CD4-positive, alpha-beta T cell treated with Interleukin-17A for 4 hours (primary cell): ENCODE results near the gene CMTM7.

Experiments used
- DNase-seq: peaks from one replicate; pipeline ENCODE4 v3.0.0-alpha.2; 2020; ENCODE audit warnings: mixed read lengths

Gene CMTM7, protein sequence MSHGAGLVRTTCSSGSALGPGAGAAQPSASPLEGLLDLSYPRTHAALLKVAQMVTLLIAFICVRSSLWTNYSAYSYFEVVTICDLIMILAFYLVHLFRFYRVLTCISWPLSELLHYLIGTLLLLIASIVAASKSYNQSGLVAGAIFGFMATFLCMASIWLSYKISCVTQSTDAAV

GRCh38 chr3:32391643-32392535 lies at the start of gene CMTM7:
Gene CMTM7 (plus strand): TSS chr3:32391853. CDS start chr3:32391907, 54 bp downstream.
- peak; percentile 74 for DNase-seq

DNA sequence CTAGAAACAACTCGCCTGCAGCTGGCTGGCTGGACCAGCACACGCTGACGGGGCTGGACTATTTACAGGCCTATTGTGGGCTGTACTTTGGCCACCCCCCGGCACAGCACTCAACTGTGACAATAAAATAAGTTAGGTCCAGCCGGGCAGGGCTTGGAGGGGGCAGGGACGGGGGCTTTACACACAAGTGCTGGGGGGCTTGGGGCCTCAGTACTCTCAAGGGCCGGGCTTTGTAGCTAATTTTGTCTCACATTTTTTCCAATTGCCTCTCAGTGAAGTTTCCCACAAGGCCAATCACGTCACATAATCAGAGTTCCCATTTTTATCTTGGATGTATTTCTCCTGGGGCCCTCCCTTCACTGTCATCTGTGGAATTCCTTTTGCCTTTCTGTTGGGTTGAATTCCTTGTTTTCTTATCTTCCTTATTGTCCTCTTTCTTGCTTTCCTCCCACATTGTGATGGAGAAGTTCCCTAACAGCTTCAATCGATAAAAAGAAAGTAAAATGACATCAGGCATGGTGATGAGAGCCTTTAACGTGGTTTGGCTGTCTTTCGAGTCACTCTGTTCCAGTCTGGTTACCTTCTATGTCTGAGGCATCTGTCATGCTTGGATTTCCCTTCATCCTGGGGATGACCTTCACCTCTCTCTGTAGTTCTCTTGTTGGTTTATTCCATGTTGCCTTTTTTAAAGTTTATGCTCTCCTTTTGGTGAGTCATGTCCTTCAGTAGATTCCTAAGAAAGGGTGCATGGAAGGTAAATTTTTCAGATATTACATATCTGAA lies 44.1 kb upstream of the CMTM7 start:
- no peak for DNase-seq

DNA sequence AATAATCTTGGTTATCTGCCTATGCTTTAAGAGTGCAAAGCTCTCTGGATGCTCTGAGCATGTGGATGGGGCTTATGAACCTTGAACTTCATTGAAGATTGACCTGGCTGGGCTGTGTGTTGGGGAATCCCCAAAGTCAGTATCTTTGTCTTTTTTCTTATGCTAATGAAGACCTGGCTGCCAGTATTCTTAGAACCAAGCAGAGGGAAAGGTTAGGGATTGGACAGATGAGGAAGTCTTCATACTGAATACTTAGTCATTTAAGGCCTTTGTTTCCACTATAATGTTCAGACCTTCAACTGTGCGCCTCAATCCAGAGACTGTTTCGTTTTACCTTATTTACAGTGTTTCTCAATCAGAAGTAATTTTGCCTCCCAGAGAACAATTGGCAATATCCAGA lies 42.5 kb upstream of the CMTM7 start:
- no peak for DNase-seq

- DNase-seq = no peak
These were observed 39.1 kb upstream of the CMTM7 start for GRCh38 chr3:32352563-32352962.

GRCh38 chr3:32353351-32353750 lies 38.3 kb upstream of the CMTM7 start:
- DNase-seq = no peak

DNA sequence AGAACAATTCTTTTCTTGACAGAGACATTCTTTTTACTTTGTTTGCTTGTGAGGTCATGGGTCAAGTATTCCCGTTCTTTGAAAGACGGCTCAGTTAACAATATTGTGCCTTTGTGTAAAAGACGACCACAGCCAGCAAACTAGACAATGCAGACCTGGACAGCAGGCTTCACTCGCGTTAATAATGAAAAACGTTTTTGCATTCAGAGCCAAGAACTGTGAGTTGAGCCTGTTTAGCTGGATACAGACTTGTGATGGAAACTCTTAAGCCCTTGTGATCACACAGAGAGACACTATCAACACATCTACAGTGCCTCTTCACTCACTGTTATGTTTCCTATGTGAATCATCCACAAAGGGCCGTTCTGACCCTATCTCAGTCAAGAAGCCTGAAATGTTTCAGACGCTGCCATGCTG lies 37.3 kb upstream of the CMTM7 start:
- no peak for DNase-seq

GRCh38 chr3:32355751-32356291 lies 35.8 kb upstream of the CMTM7 start:
- no peak for DNase-seq

DNA sequence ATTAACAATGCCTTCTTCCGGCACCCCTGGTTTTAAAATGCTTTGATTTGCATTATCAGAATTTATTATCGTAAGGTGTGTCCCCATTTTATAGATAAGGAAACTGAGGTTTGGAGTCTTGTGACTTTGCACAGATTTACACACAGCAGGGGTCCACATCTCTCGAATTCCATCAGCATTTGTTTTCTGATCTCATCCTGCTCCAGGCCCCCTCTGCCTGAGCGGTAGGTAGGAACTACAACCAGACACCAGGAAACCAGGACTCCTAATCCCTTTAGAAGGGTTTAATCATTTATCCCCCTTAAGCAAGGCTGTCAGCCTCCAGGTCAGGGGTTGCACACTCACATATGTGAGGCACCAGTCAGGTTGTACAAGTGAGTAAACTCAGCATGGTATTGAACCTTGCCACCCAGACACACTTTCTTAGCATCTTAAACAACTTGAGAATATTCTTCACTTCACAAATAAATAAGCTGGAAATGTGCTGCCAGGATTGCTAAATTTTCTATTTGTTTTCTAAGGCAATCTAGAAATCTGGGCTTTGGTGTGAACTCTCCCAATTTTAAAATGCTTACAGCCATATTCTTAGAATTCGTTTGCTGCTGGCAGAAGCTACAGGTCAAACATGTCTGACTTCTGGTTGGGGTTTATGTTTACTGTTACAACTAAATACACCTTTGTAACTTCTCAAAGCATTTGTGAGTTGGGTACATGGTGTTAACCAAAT lies 31.7 kb upstream of the CMTM7 start:
- DNase-seq = no peak

DNA sequence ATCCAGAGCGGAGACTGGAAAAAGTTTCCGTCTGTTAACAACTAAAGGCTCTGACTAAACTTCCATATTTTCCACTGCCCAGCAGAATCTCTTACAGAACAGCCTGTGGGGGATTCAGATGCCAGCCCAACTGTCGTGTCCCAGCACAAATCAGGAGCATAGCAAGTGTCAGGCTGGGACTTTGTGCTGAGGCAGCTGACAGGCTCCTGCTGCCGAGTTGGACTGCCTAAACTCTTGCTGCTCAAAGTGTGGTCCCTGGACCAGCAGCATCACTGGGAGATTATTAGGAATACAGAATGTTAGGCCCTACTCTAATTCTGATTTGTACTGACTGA lies 31.2 kb upstream of the CMTM7 start:
- DNase-seq = no peak

- DNase-seq = no peak
These were observed 24.8 kb upstream of the CMTM7 start for GRCh38 chr3:32366638-32367397.

GRCh38 chr3:32367442-32367841 lies 24.2 kb upstream of the CMTM7 start:
- DNase-seq = no peak

DNA sequence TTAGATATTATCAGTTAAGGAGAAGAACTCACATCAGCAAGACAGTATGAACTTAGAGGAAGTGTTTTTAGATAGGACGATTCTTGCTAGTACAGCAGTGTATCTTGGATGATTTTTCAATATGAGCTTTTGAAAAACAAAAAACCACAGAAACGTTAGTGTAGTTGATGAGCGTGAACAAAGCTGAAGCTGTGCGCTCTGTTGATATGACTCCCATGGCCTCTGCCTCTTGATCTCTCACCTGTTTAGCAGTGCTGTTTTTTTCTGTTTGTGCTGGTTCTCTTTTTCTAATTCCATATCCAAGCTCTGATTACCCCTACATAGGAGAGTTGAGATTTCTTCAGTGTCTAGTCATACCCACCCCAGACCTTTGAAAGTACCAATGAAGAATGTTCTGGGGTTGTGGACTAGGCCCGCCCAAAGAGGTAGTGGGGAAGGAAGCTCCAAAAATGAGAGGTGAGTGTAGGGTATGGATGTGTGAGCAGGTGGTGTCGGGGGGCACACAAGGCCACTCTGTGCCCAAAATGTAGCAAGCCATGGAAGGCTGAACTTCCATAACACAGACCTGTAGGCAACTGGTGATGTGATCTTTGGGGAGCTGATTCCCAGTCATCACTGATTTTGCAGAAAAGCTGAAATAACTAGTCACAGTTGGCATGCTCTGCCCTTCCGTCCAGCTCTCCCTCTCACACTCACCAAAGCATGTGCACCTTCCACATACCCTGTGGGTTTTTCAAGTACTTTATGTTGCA lies 20.0 kb upstream of the CMTM7 start:
- DNase-seq = peak; percentile 58

DNA sequence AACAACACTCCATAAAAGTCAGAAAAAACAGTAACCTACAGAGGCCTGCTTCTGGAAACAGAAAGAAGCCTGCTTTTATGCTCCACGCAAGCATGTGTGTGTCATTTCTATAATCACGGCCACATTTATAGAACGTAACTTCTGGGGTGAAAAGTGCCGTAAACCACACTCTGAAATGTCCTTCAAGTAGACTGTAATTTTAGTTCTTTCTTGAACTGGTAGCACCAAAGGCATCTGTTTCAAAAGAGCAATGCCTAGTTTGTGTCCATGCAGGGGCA lies 19.5 kb upstream of the CMTM7 start:
- no peak for DNase-seq

- no peak for DNase-seq
These were observed 18.4 kb upstream of the CMTM7 start for GRCh38 chr3:32373276-32373675.

DNA sequence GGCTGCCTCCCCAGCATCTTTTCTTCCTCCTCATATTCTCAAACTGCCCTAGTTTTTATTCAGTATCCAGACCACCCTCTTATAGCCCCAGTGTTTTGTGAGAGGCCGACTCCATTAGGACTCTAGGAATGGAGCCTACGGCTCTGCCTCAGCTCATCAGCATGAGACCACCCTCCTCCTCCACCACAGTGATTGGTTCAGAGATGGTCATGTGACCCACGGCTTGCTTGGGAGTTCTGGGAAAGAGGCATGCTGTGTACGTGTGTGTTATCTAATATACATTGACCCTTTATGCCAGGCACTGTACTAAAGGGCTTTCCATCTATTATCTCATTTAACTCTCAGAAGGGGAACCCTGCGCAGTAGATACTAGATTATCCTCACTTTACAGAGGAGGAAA lies 17.8 kb upstream of the CMTM7 start:
- no peak for DNase-seq

DNA sequence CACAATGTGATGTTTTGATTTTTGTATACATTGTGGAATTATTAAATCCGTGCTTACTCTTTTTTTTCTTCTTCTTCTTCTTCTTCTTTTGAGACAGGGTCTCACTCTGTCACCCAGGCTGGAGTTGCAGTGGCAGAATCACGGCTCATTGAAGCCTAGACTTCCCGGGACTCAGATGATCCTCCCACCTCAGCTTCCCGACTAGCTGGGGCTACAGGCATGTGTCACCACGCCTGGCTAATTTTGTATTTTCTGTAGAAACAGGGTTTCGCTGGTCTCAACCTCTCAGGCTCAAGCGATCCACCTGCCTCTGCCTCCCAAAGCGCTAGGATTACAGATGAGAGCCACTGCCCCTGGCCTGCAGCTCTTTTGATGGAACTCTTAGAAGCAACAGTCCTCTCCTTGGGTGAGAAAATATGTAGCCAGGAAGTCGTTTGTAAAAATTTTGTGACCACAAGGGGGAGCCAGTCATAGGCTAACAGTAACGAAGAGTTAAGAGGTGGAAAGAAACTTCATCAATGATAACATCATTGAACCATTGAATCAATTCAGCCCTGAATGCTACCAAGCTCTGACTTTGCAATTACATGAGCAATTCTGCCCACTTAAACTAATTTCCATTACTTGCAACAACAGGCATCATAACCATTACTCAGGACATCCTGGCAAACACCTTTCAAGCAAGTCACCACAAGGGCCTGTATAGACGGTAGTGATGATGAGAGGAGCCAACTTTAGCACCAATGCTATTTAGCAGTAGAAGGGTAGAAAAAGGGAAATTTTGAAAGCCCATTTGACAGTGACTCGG lies 16.7 kb upstream of the CMTM7 start:
- DNase-seq = peak; percentile 81

DNA sequence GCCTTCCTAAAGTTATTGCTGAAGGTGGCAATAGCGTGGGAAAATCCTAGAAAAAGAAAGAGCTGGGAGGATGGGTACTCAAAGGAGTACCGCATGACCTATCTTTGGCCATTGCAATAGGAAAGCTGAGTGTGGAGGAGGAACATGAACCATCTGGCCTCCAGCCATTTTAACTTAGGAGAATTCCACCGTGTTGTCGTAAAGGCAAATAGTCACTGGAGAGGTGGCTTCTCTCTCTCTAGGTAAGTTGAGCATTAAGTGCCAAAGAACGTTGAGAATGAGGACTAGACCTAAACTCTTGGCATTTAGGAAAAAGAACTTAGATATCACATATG lies 16.1 kb upstream of the CMTM7 start:
- DNase-seq = no peak

DNA sequence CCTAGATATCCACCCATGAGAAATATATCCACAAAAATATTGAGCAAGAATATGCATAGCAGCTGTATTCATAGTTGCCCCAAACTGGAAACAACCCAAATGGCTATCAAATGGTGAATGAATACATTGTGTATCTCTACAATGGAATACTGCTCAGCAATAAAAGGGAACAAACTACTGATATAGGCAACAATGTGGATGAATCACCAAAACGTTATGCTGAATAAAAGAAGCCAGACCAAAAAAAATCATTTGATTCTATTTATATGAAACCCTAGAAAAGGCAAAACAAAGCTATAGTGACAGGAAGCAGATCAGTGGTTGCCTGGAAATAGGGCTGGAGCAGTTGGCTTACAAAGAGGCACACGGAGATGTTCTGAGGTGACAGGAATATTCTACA lies 15.5 kb upstream of the CMTM7 start:
- DNase-seq = no peak

- DNase-seq = no peak
These were observed 11.7 kb upstream of the CMTM7 start for GRCh38 chr3:32379831-32380500.

DNA sequence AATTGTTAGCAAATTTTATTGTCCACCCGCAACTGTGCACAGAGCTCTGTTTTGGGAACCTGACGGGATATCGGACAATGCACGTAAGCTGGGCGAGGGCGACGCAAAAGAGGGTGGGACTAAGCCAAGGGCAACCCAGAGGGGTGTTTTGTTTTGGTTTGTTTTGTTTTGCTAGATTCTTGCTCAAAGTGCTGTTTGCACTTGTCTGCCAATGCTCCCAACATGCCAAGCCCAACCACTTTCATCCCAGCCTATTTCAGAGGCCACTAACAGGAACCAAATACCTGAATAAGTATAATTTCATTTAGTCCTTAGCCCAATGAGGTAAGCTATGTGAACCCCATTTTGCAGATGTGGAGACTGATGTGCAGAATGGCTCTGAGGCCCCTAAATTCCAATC lies 9.7 kb upstream of the CMTM7 start:
- DNase-seq = no peak
